ENCODE data around the gene GRM7. TPM values are rescaled to one million over a fixed set of nuclear protein-coding genes. Genes with fewer than 3 reads are reported as not detected.

GRM7 gene
- total RNA-seq, 3 donors from 2014 or later: 0.59 to 1.3 (median 1.1) TPM

DNA sequence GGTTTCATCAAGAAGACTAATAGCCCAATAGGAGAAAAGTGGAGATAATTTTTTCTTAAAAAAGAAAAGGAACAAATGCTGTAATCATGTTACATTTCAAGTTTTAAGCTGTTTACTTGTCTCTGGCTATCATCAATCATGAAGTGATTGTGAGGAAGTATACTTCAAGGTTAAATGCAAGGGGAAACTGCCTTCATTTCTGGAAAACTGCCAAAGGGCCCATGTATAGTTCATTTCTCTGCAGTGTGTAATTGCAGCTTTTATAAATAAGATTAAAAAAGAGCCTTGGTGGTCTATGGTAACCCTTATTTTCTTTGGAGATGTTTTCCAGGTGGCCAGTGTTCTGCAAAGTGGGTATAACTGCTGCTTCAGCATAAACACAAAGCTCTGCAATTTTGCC lies 101.9 kb downstream of the GRM7 start:
- Histone ChIP-seq H3K9me3 (no peaks in the 10 kb centered on the region), H3K36me3 (no peaks in the 10 kb centered on the region), H3K4me3 (no peak overlapping the region), H3K27me3 (no peaks in the 10 kb centered on the region), H3K4me1 (no peaks in the 10 kb centered on the region), H3K27ac (no peak overlapping the region)
- TF ChIP-seq, protein P1, sequence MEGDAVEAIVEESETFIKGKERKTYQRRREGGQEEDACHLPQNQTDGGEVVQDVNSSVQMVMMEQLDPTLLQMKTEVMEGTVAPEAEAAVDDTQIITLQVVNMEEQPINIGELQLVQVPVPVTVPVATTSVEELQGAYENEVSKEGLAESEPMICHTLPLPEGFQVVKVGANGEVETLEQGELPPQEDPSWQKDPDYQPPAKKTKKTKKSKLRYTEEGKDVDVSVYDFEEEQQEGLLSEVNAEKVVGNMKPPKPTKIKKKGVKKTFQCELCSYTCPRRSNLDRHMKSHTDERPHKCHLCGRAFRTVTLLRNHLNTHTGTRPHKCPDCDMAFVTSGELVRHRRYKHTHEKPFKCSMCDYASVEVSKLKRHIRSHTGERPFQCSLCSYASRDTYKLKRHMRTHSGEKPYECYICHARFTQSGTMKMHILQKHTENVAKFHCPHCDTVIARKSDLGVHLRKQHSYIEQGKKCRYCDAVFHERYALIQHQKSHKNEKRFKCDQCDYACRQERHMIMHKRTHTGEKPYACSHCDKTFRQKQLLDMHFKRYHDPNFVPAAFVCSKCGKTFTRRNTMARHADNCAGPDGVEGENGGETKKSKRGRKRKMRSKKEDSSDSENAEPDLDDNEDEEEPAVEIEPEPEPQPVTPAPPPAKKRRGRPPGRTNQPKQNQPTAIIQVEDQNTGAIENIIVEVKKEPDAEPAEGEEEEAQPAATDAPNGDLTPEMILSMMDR (IDR thresholded peaks at IDR 0.05): no peak
- no peak for TF ChIP-seq POLR2AphosphoS5 (IDR thresholded peaks at IDR 0.05)
- no peak for TF ChIP-seq POLR2A (IDR thresholded peaks at IDR 0.05)
- intact Hi-C loops (cut with DNase I; ENCODE audit: low total_unique reads): no loop called here
- DNase-seq (ENCODE audit: low spot score in 2 of 2): no peak

DNA sequence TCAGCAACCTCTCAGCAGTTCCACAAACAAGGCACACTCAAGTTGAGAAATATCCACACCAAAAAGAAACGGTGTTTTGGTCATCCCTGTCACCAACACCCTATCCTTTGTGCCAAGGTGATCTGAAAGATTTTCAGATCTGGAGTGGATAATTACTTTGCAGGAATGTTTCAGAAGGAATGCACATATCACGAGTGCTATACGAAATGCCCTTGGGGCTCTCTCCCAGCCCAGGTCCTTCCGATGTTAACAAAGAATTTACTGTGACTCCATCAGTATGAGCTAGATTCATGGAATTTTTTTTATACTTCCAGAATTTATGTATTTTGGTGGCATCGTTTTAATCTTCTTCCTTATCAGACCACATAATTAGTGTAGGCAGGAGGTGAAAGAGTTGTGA lies 105.0 kb downstream of the GRM7 start:
- no peak overlapping the region for H3K27ac ChIP-seq
- TF ChIP-seq, protein P1 (IDR thresholded peaks at IDR 0.05): no peak
- TF ChIP-seq POLR2A (IDR thresholded peaks at IDR 0.05) (no peak), POLR2AphosphoS5 (IDR thresholded peaks at IDR 0.05) (no peak)
- no peaks in the 10 kb centered on the region for H3K27me3 ChIP-seq
- H3K36me3 ChIP-seq: no peaks in the 10 kb centered on the region
- no peak for DNase-seq (ENCODE audit: low spot score in 2 of 2)
- intact Hi-C loops (cut with DNase I; ENCODE audit: low total_unique reads): no loop called here
- H3K4me1 ChIP-seq: no peaks in the 10 kb centered on the region
- H3K4me3 ChIP-seq: no peak overlapping the region
- no peaks in the 10 kb centered on the region for H3K9me3 ChIP-seq

DNA sequence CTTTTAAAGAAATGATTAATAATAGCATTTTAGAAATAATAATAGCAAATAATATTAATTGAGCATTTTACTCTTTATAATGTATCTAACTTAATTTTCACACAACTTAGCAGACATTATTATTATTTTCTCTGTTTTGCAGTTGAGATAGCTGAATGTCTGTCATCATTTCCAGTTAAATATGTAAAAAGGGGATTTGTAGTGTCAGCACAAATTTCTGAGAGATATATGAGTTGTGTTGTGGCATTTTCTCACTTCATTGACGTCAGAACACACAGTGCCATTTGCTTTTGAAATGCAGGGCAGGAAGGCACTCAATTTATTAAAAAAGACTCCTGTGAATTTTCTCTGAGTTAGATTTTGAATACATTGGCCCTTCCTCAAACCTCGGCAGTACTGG lies 111.0 kb downstream of the GRM7 start:
- no peak overlapping the region for H3K27ac ChIP-seq
- no peaks in the 10 kb centered on the region for H3K36me3 ChIP-seq
- intact Hi-C loops (cut with DNase I; ENCODE audit: low total_unique reads): no loop called here
- TF ChIP-seq POLR2AphosphoS5 (IDR thresholded peaks at IDR 0.05): no peak
- TF ChIP-seq, protein P1 (IDR thresholded peaks at IDR 0.05): no peak
- no peak for TF ChIP-seq POLR2A (IDR thresholded peaks at IDR 0.05)
- no peak overlapping the region for H3K4me3 ChIP-seq
- H3K9me3 ChIP-seq: no peaks in the 10 kb centered on the region
- H3K4me1 ChIP-seq: no peaks in the 10 kb centered on the region
- no peaks in the 10 kb centered on the region for H3K27me3 ChIP-seq
- DNase-seq (ENCODE audit: low spot score in 2 of 2): no peak

GRCh38 chr3:6985848-6986247 lies 124.9 kb downstream of the GRM7 start:
- H3K4me1 ChIP-seq: no peaks in the 10 kb centered on the region
- H3K27me3 ChIP-seq: no peaks in the 10 kb centered on the region
- H3K27ac ChIP-seq: no peak overlapping the region
- intact Hi-C loops (cut with DNase I; ENCODE audit: low total_unique reads): no loop called here
- no peaks in the 10 kb centered on the region for H3K9me3 ChIP-seq
- TF ChIP-seq POLR2AphosphoS5 (IDR thresholded peaks at IDR 0.05): no peak
- TF ChIP-seq POLR2A (IDR thresholded peaks at IDR 0.05): no peak
- TF ChIP-seq, protein P1 (IDR thresholded peaks at IDR 0.05): no peak
- no peaks in the 10 kb centered on the region for H3K36me3 ChIP-seq
- DNase-seq (ENCODE audit: low spot score in 2 of 2): no peak
- no peak overlapping the region for H3K4me3 ChIP-seq

DNA sequence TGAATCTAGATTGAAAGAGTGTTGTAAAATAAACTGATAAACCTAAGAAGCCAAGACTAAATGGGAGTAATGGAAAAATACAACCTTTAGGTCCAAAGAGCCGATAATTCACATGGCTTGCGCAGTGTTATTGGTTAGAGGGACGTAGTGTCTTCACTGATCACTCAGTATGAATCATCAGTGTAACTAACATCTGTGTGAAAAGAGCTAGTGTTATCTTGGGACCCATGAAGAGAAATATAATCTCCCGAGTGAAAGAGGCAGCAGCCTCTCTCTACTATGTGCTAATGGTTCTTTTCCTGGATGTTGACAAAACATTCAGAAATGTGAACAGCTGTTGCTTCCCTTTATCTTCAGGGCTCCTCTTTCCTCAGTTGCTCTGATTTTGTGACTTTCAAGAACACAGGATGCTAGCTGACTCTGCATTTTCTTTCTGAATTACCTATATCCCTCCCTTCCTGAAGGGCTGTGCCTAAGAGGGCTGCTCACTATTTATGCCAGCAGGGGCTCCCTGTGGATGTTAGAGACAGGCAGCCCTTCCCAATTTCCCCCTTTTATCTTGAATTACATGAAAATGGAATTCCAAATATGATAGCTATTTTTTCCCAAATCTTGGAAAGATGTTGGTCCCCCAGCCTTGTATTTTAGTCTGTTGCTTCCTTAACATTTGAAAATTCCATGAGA lies 128.8 kb downstream of the GRM7 start:
- DNase-seq (ENCODE audit: low spot score in 2 of 2): no peak
- no peaks in the 10 kb centered on the region for H3K4me1 ChIP-seq
- H3K27me3 ChIP-seq: no peaks in the 10 kb centered on the region
- H3K4me3 ChIP-seq: no peak overlapping the region
- no peaks in the 10 kb centered on the region for H3K9me3 ChIP-seq
- intact Hi-C loops (cut with DNase I; ENCODE audit: low total_unique reads): no loop called here
- TF ChIP-seq, protein P1 (IDR thresholded peaks at IDR 0.05): no peak
- no peak for TF ChIP-seq POLR2A (IDR thresholded peaks at IDR 0.05)
- TF ChIP-seq POLR2AphosphoS5 (IDR thresholded peaks at IDR 0.05): no peak
- H3K36me3 ChIP-seq: no peaks in the 10 kb centered on the region
- H3K27ac ChIP-seq: no peak overlapping the region
